K562 (cell line): ENCODE data around the gene GRAMD4.

Experiments used
- ATF7 ChIP-seq: fragments of 450-650 bp; IDR thresholded peaks from 2 replicates; pipeline ENCODE4 v1.7.1; 2014; ENCODE audit warnings: mild to moderate bottlenecking, moderate library complexity
- CTCF ChIP-seq, 3 experiments: IDR thresholded peaks in 2 of 3; conservative IDR thresholded peaks in 1 of 3; 2 replicates each; pipeline ENCODE4 v1.5.1; 2011 to 2012; ENCODE audit warnings: low read length in 3 of 3, mild to moderate bottlenecking in 3 of 3, control low read depth in 2 of 3, improper control_type of control experiment in 1 of 3, inconsistent platforms in 1 of 3, low read depth in 1 of 3, mixed read lengths in 1 of 3, moderate library complexity in 1 of 3; ENCODE audit not compliant: insufficient read depth in 2 of 3
- ELK1 ChIP-seq: sonication (generic); formaldehyde crosslinking; IDR thresholded peaks from 2 replicates; pipeline ENCODE4 v1.8.1; 2022; ENCODE audit warnings: missing genetic modification reagents
- GABPA ChIP-seq: fragments of 200-800 bp; sonication (Bioruptor generic); conservative IDR thresholded peaks from 2 replicates; pipeline ENCODE4 v1.6.1; 2016; ENCODE audit warnings: low read depth, missing genetic modification characterization, missing compliant biosample characterization
- MYNN ChIP-seq, 2 experiments: sonication (generic); formaldehyde crosslinking in 1 of 2; IDR thresholded peaks; 2 replicates each; pipeline versions ENCODE4 v1.5.0 to v1.6.1; 2016 to 2020; ENCODE audit warnings: antibody characterized with exemption in 1 of 2, missing genetic modification reagents in 1 of 2
- POLR2AphosphoS5 ChIP-seq: IDR thresholded peaks from 2 replicates; pipeline ENCODE4 v1.6.1; 2011; ENCODE audit warnings: mild to moderate bottlenecking, low read depth, low read length, moderate library complexity; ENCODE audit not compliant: control insufficient read depth, insufficient read depth
- SMC3 ChIP-seq: conservative IDR thresholded peaks from 2 replicates; pipeline ENCODE4 v1.6.1; 2011; ENCODE audit warnings: low read depth, low read length, improper control_type of control experiment; ENCODE audit not compliant: insufficient read depth
- TBP ChIP-seq: optimal IDR thresholded peaks from 2 replicates; pipeline ENCODE3; 2011; ENCODE audit warnings: low read depth, low read length, improper control_type of control experiment
- ZFP1 ChIP-seq: fragments of 450-650 bp; formaldehyde crosslinking; IDR thresholded peaks from 2 replicates; pipeline ENCODE4 v1.4.0; 2020; ENCODE audit warnings: mild to moderate bottlenecking, mixed read lengths
- ZNF274 ChIP-seq: IDR thresholded peaks from 2 replicates; pipeline ENCODE4 v1.6.1; 2011; ENCODE audit warnings: low read depth, mild to moderate bottlenecking, low read length, moderate library complexity, borderline replicate concordance
- ZNF407 ChIP-seq: fragments of 450-650 bp; IDR thresholded peaks from 2 replicates; pipeline ENCODE4 v1.6.1; 2016; ENCODE audit warnings: low read depth

GRCh38 chr22:46659791-46660186, 39.6 kb downstream of the GRAMD4 start:
- no peak for TF ChIP-seq TBP
- no peak for TF ChIP-seq POLR2AphosphoS5
- no peak for TF ChIP-seq CTCF (IDR thresholded peaks at IDR 0.05 in 2 of 3, conservative IDR thresholded peaks at IDR 0.05 in 1 of 3; ENCODE audit: insufficient read depth in 2 of 3, low read depth in 1 of 3, low read length in 3 of 3)
- TF ChIP-seq GABPA = no peak
- TF ChIP-seq SMC3 = no peak
- no peak for TF ChIP-seq ELK1 (CRISPR knock-in tag)
- no peak for TF ChIP-seq MYNN (IDR thresholded peaks at IDR 0.05)
- TF ChIP-seq MYNN (CRISPR knock-in tag; IDR thresholded peaks at IDR 0.05) = no peak
- TF ChIP-seq ATF7 = no peak
- TF ChIP-seq ZFP1 (CRISPR knock-in tag) = no peak
- no peak for TF ChIP-seq ZNF407
- no peak for TF ChIP-seq ZNF274
